ENCODE data around the gene PHACTR3.

GRCh38 chr20:59836767-59837166 is 232.4 kb downstream of the PHACTR3 start:
- no peak for TF ChIP-seq CTCF (IDR thresholded peaks at IDR 0.05)
- no peak for TF ChIP-seq POLR2AphosphoS5 (IDR thresholded peaks at IDR 0.05; ENCODE audit: low read depth, low read length)
